Natural killer cell (primary cell): ENCODE measurements around the gene HDAC4. TPM values are rescaled to one million over a fixed set of nuclear protein-coding genes. Genes with fewer than 3 reads are reported as not detected.
A peak's percentile ranks its signal among the peaks of the same experiment; 100 is the strongest.

ENCODE experiments used
- ATAC-seq, 3 donors: fragments of 150-1000 bp in 2 of 3; fragments of 200-7000 bp in 1 of 3; cut with Tn5 transposase; 1 replicate in 1 of 3; 2 replicates in 2 of 3; pipeline ENCODE4 v1.10.0; 2021; ENCODE audit warnings: mild to moderate bottlenecking in 2 of 3, moderate library complexity in 2 of 3
- DNase-seq, 2 donors: peaks; one replicate each; pipeline versions ENCODE4 v3.0.0 to v3.0.0-alpha.2; 2013 to 2021; ENCODE audit warnings: mixed read lengths in 1 of 2
- H3K27ac ChIP-seq: one replicate; pipeline ENCODE4 v1.5.1; 2013; ENCODE audit warnings: mild to moderate bottlenecking, low read length
- H3K27me3 ChIP-seq: one replicate; pipeline ENCODE4 v1.6.1; 2013; ENCODE audit warnings: low read length; ENCODE audit not compliant: control insufficient read depth, insufficient read depth
- H3K36me3 ChIP-seq: one replicate; pipeline ENCODE4 v1.6.1; 2013; ENCODE audit warnings: low read length; ENCODE audit not compliant: control insufficient read depth, insufficient read depth
- H3K4me1 ChIP-seq: one replicate; pipeline ENCODE4 v1.6.1; 2013; ENCODE audit warnings: low read length; ENCODE audit not compliant: control insufficient read depth, insufficient read depth
- H3K4me3 ChIP-seq: one replicate; pipeline ENCODE4 v1.5.1; 2013; ENCODE audit warnings: low read length
- H3K9me3 ChIP-seq: one replicate; pipeline ENCODE4 v1.6.1; 2013; ENCODE audit warnings: low read length; ENCODE audit not compliant: control insufficient read depth, insufficient read depth
- H3K27ac Mint-ChIP-seq, 2 donors: one replicate each; pipeline ENCODE4 v1.8.0; 2022; ENCODE audit warnings: mild to moderate bottlenecking in 2 of 2, mixed read lengths in 2 of 2, moderate library complexity in 1 of 2
- H3K27me3 Mint-ChIP-seq, 2 donors: one replicate each; pipeline ENCODE4 v1.8.0; 2022; ENCODE audit warnings: low read depth in 2 of 2, mixed read lengths in 2 of 2
- H3K36me3 Mint-ChIP-seq: one replicate; pipeline ENCODE4 v1.8.0; 2022; ENCODE audit warnings: mixed read lengths
- H3K4me1 Mint-ChIP-seq, 2 donors: one replicate each; pipeline ENCODE4 v1.8.0; 2022; ENCODE audit warnings: mixed read lengths in 2 of 2
- H3K4me3 Mint-ChIP-seq: one replicate; pipeline ENCODE4 v1.8.0; 2022; ENCODE audit warnings: mild to moderate bottlenecking, moderate library complexity, mixed read lengths
- H3K9me3 Mint-ChIP-seq, 2 donors: one replicate each; pipeline ENCODE4 v1.8.0; 2022; ENCODE audit warnings: mixed read lengths in 2 of 2
- WGBS: methylation state at CpG from one replicate; pipeline ENCODE4 v1.1.7; 2013; ENCODE audit warnings: missing lambda C conversion rate; ENCODE audit not compliant: insufficient coverage; 5-methylcytosine and 5-hydroxymethylcytosine counted together
- intact Hi-C: fragments of 100-400 bp; cut with micrococcal nuclease; formaldehyde crosslinking; loops from one replicate; pipeline ENCODE4 v1.14.2; 2022
- total RNA-seq, 4 donors: library from RNA; stranded (reverse); fragments of 120-200 nt in 1 of 4; gene quantifications; one replicate each; pipeline versions ENCODE4 v1.2.3 to v1.2.4, GENCODE V29; 2013 to 2022
- TF ChIP-seq, protein P1 (sequence below): fragments of 200-600 bp; IDR thresholded peaks from one replicate; pipeline ENCODE4 v1.8.0; 2022; ENCODE audit warnings: antibody characterized with exemption

Gene HDAC4
- total RNA-seq, 3 donors from 2014 or later (not counting 1 experiment from before 2014, with no cell fraction given): 74.9 to 105 (median 100) TPM

DNA sequence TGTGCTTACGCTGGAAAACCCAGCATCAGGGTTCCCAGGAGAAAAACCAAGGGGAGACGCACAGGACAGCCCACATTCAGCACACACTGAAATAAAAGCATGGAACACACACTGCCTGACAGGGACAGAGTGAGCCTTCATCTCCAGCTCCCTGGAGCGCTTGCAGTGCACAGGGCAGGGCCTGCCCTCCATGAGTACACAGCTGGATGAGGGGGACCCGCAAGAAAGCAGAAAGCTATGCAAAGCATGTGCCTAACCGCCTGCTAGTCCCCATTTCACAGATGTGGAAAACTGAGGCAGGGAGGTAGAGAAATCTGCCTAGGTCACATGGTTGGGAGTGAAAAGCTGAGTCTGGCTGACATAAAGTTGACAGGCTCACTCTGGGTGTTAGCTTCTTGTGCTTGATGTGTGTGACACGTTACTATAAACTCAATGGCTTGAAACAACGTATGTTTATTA is 187.1 kb downstream of the HDAC4 start:
- WGBS: 96% methylated on average over 7 of the region's 7 CpGs

DNA sequence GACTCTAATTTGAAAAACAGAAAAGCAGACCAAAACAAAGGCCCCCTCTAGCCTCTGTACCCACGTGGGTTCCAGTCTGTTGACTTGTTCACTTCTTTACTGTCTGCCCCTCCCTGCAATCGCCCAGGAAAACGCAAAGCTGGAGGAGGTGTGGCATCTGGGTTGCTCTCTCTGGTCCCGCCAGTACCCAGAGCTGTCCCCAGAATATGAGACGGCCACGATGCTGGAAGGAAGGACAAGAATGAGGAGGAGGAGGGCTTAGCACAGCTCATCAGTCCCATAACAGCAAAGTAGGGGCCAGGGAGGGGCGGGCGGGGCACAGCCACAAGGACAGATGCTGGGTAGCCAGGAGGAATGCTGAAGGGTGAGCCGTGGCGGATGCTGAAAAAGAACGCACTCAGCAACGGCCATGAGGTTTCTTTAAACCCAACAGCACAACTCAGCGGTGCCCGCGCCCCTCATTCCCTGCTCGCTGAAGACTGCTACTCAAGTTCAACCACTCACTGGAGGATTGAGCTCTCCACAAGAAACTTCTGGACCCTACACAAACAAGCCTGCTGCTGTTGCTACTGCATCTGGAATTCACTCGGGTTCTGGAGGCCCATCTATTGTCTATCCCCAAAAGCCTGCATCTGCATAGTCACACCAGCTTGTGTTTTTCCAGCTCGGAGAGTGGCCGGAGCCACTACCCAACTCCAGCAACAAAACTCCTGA is 187.7 kb downstream of the HDAC4 start:
- no peak overlapping the region for H3K4me3 Mint-ChIP-seq

More for the DNA sequence above, 187.1 kb downstream of the HDAC4 start:
- ATAC-seq: no peak
- Mint-ChIP-seq H3K4me3 (no peak overlapping the region), H3K27me3 (no peaks in the 10 kb centered on the region), H3K9me3 (no peaks in the 10 kb centered on the region), H3K27ac (peak overlapping the region in 1 of 2 donors; percentile 59), H3K4me1 (peaks cover 72 to 76% of the 10 kb centered on the region in 2 donors), H3K36me3 (no peaks in the 10 kb centered on the region)
- H3K36me3 ChIP-seq: peaks cover 5% of the 10 kb centered on the region
- H3K9me3 ChIP-seq: no peaks in the 10 kb centered on the region
- H3K27me3 ChIP-seq: no peaks in the 10 kb centered on the region
- intact Hi-C loops: no loop called here
- H3K27ac ChIP-seq: no peak overlapping the region
- DNase-seq: no peak
- H3K4me1 ChIP-seq: peaks cover 26% of the 10 kb centered on the region
- TF ChIP-seq, protein P1, sequence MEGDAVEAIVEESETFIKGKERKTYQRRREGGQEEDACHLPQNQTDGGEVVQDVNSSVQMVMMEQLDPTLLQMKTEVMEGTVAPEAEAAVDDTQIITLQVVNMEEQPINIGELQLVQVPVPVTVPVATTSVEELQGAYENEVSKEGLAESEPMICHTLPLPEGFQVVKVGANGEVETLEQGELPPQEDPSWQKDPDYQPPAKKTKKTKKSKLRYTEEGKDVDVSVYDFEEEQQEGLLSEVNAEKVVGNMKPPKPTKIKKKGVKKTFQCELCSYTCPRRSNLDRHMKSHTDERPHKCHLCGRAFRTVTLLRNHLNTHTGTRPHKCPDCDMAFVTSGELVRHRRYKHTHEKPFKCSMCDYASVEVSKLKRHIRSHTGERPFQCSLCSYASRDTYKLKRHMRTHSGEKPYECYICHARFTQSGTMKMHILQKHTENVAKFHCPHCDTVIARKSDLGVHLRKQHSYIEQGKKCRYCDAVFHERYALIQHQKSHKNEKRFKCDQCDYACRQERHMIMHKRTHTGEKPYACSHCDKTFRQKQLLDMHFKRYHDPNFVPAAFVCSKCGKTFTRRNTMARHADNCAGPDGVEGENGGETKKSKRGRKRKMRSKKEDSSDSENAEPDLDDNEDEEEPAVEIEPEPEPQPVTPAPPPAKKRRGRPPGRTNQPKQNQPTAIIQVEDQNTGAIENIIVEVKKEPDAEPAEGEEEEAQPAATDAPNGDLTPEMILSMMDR: no peak
- no peak overlapping the region for H3K4me3 ChIP-seq

DNA sequence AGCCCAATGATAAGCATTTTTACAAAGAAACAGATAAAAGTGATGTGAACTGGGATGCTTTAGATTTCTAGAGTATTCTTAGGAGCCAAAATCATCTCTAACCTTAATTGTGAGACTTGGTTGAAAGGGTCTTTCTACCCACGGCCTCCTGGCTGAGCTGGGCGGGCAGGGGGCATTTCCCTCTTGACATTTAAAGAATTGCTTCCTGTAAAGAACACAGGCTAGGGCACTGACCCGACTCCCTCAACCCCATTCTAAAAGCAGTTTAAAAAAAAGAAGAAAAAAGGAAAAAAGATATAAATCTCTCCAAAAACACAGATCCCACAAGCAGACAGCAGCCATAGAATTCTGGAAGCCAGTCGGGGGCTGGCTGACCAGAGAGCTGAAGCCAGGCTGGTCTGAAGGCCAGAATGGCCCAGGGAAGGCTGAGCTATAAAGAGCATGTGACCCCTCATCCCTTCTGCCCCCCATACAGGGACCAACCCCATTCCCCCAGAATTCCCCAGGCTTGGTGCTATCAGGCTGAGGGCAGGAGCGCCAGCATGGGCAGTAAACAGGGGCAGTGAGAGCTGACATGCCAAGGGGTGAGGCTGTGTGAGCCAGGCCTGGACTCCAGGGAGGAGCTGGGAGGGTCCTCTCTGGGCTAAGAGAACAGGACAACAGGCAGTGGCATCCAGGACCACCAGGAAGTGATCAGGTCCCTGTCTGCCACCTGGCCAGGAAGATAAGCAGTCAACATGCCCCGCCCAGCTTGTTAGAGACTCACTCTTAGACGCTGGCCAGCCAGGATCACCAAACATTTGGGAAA is 188.5 kb downstream of the HDAC4 start:
- ATAC-seq (no peak), DNase-seq (no peak)
- Histone ChIP-seq H3K4me1 (peaks cover 21% of the 10 kb centered on the region), H3K36me3 (peaks cover 5% of the 10 kb centered on the region), H3K4me3 (no peak overlapping the region), H3K27me3 (no peaks in the 10 kb centered on the region), H3K9me3 (no peaks in the 10 kb centered on the region), H3K27ac (no peak overlapping the region)
- intact Hi-C loops: no loop called here
- Mint-ChIP-seq H3K4me1 (peaks cover 72 to 74% of the 10 kb centered on the region in 2 donors), H3K27me3 (no peaks in the 10 kb centered on the region), H3K4me3 (no peak overlapping the region), H3K9me3 (no peaks in the 10 kb centered on the region), H3K36me3 (no peaks in the 10 kb centered on the region), H3K27ac (peak overlapping the region in 1 of 2 donors; percentile 72)
- WGBS: 85% methylated on average over 6 of the region's 7 CpGs
- TF ChIP-seq, protein P1: no peak

More for the DNA sequence above, 187.7 kb downstream of the HDAC4 start:
- peaks cover 76 to 81% of the 10 kb centered on the region in 2 donors for H3K4me1 Mint-ChIP-seq
- Histone ChIP-seq H3K27ac (no peak overlapping the region), H3K4me1 (peaks cover 26% of the 10 kb centered on the region), H3K9me3 (no peaks in the 10 kb centered on the region), H3K36me3 (peaks cover 5% of the 10 kb centered on the region), H3K4me3 (no peak overlapping the region), H3K27me3 (no peaks in the 10 kb centered on the region)
- peak overlapping the region in 1 of 2 donors; percentile 72 for H3K27ac Mint-ChIP-seq
- ATAC-seq (no peak), DNase-seq (no peak)
- H3K27me3 Mint-ChIP-seq: no peaks in the 10 kb centered on the region
- TF ChIP-seq, protein P1: no peak
- H3K9me3 Mint-ChIP-seq: no peaks in the 10 kb centered on the region
- 89% methylated on average over 19 of the region's 19 CpGs for WGBS
- H3K36me3 Mint-ChIP-seq: no peaks in the 10 kb centered on the region
- intact Hi-C loops: no loop called here
